Cerebellar nuclear complex (tissue), 1 donor: Measurements from ENCODE around the gene ZNF831.

ENCODE experiments used
- DNase-seq, 2 experiments: peaks; one replicate each; lab custom pipeline; 2025; lab: John Stamatoyannopoulos, UW

The ZNF831 gene

GRCh38 chr20:59247731-59248684, 84.4 kb downstream of the ZNF831 start:
- DNase-seq: no peak

- DNase-seq: no peak
Observed at GRCh38 chr20:59250293-59250692, 86.7 kb downstream of the ZNF831 start.

- no peak for DNase-seq
Observed at GRCh38 chr20:59253325-59253724, 89.7 kb downstream of the ZNF831 start.

- no peak for DNase-seq
Observed at GRCh38 chr20:59253779-59254319, 90.2 kb downstream of the ZNF831 start.

GRCh38 chr20:59255256-59255655, 91.6 kb downstream of the ZNF831 start:
- no peak for DNase-seq

- no peak for DNase-seq
Observed at GRCh38 chr20:59258221-59258621, 94.6 kb downstream of the ZNF831 start.

GRCh38 chr20:59259946-59260345, 96.3 kb downstream of the ZNF831 start:
- no peak for DNase-seq

GRCh38 chr20:59265298-59265697, 101.7 kb downstream of the ZNF831 start:
- no peak for DNase-seq

- DNase-seq: no peak
Observed at GRCh38 chr20:59268870-59269269, 105.2 kb downstream of the ZNF831 start.

- no peak for DNase-seq
Observed at GRCh38 chr20:59269411-59270025, 105.9 kb downstream of the ZNF831 start.

- DNase-seq: no peak
Observed at GRCh38 chr20:59270380-59270779, 106.8 kb downstream of the ZNF831 start.

- DNase-seq: no peak
Observed at GRCh38 chr20:59273739-59274357, 110.2 kb downstream of the ZNF831 start.

- DNase-seq: no peak
Observed at GRCh38 chr20:59276938-59277337, 113.3 kb downstream of the ZNF831 start.

- no peak for DNase-seq
Observed at GRCh38 chr20:59284470-59284869, 120.8 kb downstream of the ZNF831 start.

GRCh38 chr20:59289994-59290393, 126.4 kb downstream of the ZNF831 start:
- DNase-seq: no peak

GRCh38 chr20:59291740-59292383, 128.2 kb downstream of the ZNF831 start:
- DNase-seq: no peak

GRCh38 chr20:59295531-59295930, 131.9 kb downstream of the ZNF831 start:
- DNase-seq: no peak

- no peak for DNase-seq
Observed at GRCh38 chr20:59297686-59298085, 134.1 kb downstream of the ZNF831 start.

GRCh38 chr20:59299945-59300332, 136.3 kb downstream of the ZNF831 start:
- DNase-seq: no peak

- no peak for DNase-seq
Observed at GRCh38 chr20:59300333-59301081, 136.9 kb downstream of the ZNF831 start, which contains the start of gene EDN3. EDN3 (plus strand) TSS chr20:59300611; CDS start chr20:59300813, 202 bp downstream.

GRCh38 chr20:59301343-59302007, 137.9 kb downstream of the ZNF831 start:
- DNase-seq: no peak
